Heart right ventricle (tissue), 16 donors: ENCODE data around the gene AGPAT4. TPM values are rescaled to one million over a fixed set of nuclear protein-coding genes. Genes with fewer than 3 reads are reported as not detected.

ENCODE experiments used
- ATAC-seq, 8 donors: fragments of 200-7000 bp; cut with Tn5 transposase; one replicate each; pipeline ENCODE4 v1.9.1; 2020; ENCODE audit warnings: mild to moderate bottlenecking in 8 of 8, moderate library complexity in 8 of 8, moderate number of reproducible peaks in 1 of 8
- DNase-seq, 2 donors: peaks; one replicate each; pipeline ENCODE4 v3.0.0-alpha.2; 2020
- H3K27ac ChIP-seq, 10 donors: fragments of 200-600 bp; sonication (generic) in 2 of 10; one replicate each; pipeline versions ENCODE4 v1.5.0 to v1.8.0; 2020 to 2022; ENCODE audit warnings: mild to moderate bottlenecking in 3 of 10
- H3K27me3 ChIP-seq, 7 donors: fragments of 200-600 bp; one replicate each; pipeline ENCODE4 v1.8.0; 2021 to 2022; ENCODE audit warnings: mild to moderate bottlenecking in 2 of 7
- H3K36me3 ChIP-seq, 9 donors: fragments of 200-600 bp; sonication (generic) in 1 of 9; one replicate each; pipeline versions ENCODE4 v1.5.0 to v1.8.0; 2020 to 2022; ENCODE audit warnings: mild to moderate bottlenecking in 2 of 9
- H3K4me1 ChIP-seq, 9 donors: fragments of 200-600 bp; sonication (generic) in 1 of 9; one replicate each; pipeline versions ENCODE4 v1.5.0 to v1.8.0; 2020 to 2022; ENCODE audit warnings: mild to moderate bottlenecking in 4 of 9
- H3K4me3 ChIP-seq, 10 donors: fragments of 200-600 bp; sonication (generic) in 2 of 10; one replicate each; pipeline versions ENCODE4 v1.5.0 to v1.8.0; 2020 to 2022; ENCODE audit warnings: mild to moderate bottlenecking in 7 of 10, moderate library complexity in 2 of 10
- H3K9me3 ChIP-seq, 11 donors: fragments of 200-600 bp in 10 of 11; sonication (generic) in 2 of 11; one replicate each; pipeline versions ENCODE4 v1.5.0 to v1.8.0; 2013 to 2022; ENCODE audit warnings: mild to moderate bottlenecking in 2 of 11, control low read depth in 1 of 11, moderate library complexity in 1 of 11
- WGBS, 2 donors: extraction: QIAGEN DNeasy Blood & Tissue Kit; methylation state at CpG; one replicate each; pipeline ENCODE4 v1.1.7; 2013; ENCODE audit warnings: inconsistent platforms in 1 of 2; 5-methylcytosine and 5-hydroxymethylcytosine counted together
- intact Hi-C, 10 donors: fragments of 100-400 bp; cut with DNase I; formaldehyde crosslinking; loops; one replicate each; pipeline versions ENCODE4 v1.11.1 to v1.14.2; 2022
- polyA plus RNA-seq, 2 donors: library from polyadenylated mRNA; stranded (reverse); fragments of 200-250 nt; gene quantifications; one replicate each; pipeline ENCODE4 v1.2.3, GENCODE V29; 2013
- total RNA-seq, 10 donors: library from RNA; stranded (reverse); fragmentation: NEBNext Ultra II Directional in 3 of 10; extraction: Animal tissue kit (Norgen Biotek cat#: 25700) in 3 of 10; gene quantifications; one replicate each; pipeline versions ENCODE4 v1.2.1 to v1.2.4, GENCODE V29; 2021 to 2023
- TF ChIP-seq, protein P1 (sequence below), 9 donors: fragments of 200-600 bp; sonication (generic) in 2 of 9; IDR thresholded peaks; one replicate each; pipeline versions ENCODE4 v1.5.0 to v1.8.0; 2021 to 2022; ENCODE audit warnings: antibody characterized with exemption in 9 of 9, mild to moderate bottlenecking in 5 of 9, moderate library complexity in 1 of 9
- donor health status: Arrhythmogenic right ventricular cardiomyopathy.
- donor health status: ischemic (EF 13 %, LVEDD 7.1; RV severe dilation, severe dysfunction).
- donor health status: healthy with polysubstance abuse.
- donor health status: DM: no; HTN: yes; CAD: no.
- donor health status: DM: no; HTN: no; CAD: no.
- donor health status: ischemic (EF 25% LVEDD 6.9; RV normal size, moderate dysfunction).
- donor health status: ischemic (EF 25% LVEDD 5.7; RV mildly dilated, moderate dysfunction).
- donor health status: healthy.
- donor health status: DM: yes; HTN: yes; CAD: no.
- donor health status: Ischemic cardiomyopathy.
- donor health status: ischemic (EF 35%, LVEDD 5.7; RV mildly dilated, moderate dysfunction).
- donor health status: nonischemic (EF 11% LVEDD 7.7; RV severe dilation, severe dysfunction).
- donor health status: DM: yes; HTN: yes; CAD: no.
- donor health status: PGD.
- donor health status: ischemic (EF 29% LVEDD 5.4; RV normal size, mild dysfunction).
- donor health status: nonischemic (EF 23%, LVEDD 6.1; RV moderate dilation, normal function).

Gene AGPAT4
- total and polyA plus RNA-seq, 12 donors: 1.2 to 3.8 (median 1.6) TPM

DNA sequence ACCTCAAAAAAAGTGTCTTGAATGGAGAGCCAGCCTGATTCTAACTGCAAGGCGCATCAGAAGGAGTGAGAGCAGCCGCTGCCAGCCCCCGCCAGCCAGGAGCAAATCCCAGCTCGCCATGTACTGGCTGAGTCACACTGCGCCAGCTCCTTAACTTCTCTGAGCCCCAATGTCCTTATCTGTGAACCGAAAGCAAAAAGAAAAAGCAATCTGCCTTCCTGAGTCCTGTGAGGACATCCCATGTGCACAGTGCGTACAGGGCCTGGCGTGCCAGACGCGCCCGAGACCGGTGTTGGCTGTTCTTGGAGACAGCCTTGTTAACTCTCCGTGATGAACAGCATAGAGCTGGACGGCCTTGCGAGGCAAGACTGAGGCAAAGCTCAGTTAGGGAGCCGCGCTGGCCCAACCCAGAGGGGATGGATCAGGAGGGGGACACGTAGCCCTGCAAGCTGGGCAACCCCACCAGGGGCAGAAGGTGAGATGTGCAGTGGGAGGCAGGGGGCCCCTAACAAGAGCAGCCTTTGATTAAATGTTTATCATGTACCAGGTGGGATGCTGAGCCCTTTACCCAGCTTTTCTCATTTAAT is 122.7 kb downstream of the AGPAT4 start:
- 96 to 97% methylated on average over 18 of the region's 18 CpGs for WGBS, 2 donors
- ATAC-seq: no peak
- Histone ChIP-seq H3K27ac (no peak overlapping the region), H3K4me1 (peaks cover 0 to 6% (median 0%) of the 10 kb centered on the region in 9 donors), H3K9me3 (no peaks in the 10 kb centered on the region), H3K27me3 (no peaks in the 10 kb centered on the region), H3K4me3 (no peak overlapping the region), H3K36me3 (peaks cover 0 to 53% (median 0%) of the 10 kb centered on the region in 9 donors)
- intact Hi-C loops: loop anchor here in 8 of 10 donors (5.0 to 10.0 kb wide), 2 partner anchors 221 to 224 kb away; no protein-coding TSS in a partner anchor
- TF ChIP-seq, protein P1, sequence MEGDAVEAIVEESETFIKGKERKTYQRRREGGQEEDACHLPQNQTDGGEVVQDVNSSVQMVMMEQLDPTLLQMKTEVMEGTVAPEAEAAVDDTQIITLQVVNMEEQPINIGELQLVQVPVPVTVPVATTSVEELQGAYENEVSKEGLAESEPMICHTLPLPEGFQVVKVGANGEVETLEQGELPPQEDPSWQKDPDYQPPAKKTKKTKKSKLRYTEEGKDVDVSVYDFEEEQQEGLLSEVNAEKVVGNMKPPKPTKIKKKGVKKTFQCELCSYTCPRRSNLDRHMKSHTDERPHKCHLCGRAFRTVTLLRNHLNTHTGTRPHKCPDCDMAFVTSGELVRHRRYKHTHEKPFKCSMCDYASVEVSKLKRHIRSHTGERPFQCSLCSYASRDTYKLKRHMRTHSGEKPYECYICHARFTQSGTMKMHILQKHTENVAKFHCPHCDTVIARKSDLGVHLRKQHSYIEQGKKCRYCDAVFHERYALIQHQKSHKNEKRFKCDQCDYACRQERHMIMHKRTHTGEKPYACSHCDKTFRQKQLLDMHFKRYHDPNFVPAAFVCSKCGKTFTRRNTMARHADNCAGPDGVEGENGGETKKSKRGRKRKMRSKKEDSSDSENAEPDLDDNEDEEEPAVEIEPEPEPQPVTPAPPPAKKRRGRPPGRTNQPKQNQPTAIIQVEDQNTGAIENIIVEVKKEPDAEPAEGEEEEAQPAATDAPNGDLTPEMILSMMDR (IDR thresholded peaks at IDR 0.05): no peak
- DNase-seq: no peak

- no peak overlapping the region for H3K27ac ChIP-seq
- H3K9me3 ChIP-seq: no peaks in the 10 kb centered on the region
- no peak overlapping the region for H3K4me3 ChIP-seq
- no peaks in the 10 kb centered on the region for H3K27me3 ChIP-seq
- intact Hi-C loops: loop anchor here in 8 of 10 donors (5.0 to 10.0 kb wide), 2 partner anchors 222 to 224 kb away; no protein-coding TSS in a partner anchor
- 97% methylated on average over 8 of the region's 8 CpGs for WGBS, 2 donors
- ATAC-seq (no peak), DNase-seq (no peak)
- peaks cover 0 to 6% (median 0%) of the 10 kb centered on the region in 9 donors for H3K4me1 ChIP-seq
- H3K36me3 ChIP-seq: peaks cover 0 to 56% (median 0%) of the 10 kb centered on the region in 9 donors
- TF ChIP-seq, protein P1 (IDR thresholded peaks at IDR 0.05): no peak
Measured at GRCh38 chr6:161150566-161150965, 123.3 kb downstream of the AGPAT4 start.

DNA sequence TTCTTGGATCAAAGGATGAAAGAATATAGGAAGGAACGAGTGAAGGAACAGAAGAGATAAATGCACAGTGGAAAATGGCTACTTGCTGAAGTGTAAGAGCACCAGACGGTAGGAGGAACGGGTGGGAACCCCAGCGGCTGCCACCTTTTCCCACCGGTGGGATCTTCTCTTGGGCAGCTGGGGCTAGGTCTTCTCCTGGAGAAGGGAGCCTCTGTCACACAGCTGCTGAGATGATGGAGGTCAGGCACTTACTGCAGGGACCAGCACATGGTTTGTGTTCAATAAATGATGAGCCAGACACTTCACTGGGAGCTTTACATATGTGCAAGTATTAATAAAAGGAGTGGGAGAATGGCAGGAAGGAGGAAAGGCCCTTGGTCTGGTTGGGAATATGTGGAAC is 123.7 kb downstream of the AGPAT4 start:
- intact Hi-C loops: loop anchor here in 8 of 10 donors (5.0 to 10.0 kb wide), 2 partner anchors 222 to 225 kb away; no protein-coding TSS in a partner anchor
- DNase-seq (no peak), ATAC-seq (no peak)
- Histone ChIP-seq H3K4me1 (peaks cover 0 to 6% (median 0%) of the 10 kb centered on the region in 9 donors), H3K4me3 (no peak overlapping the region), H3K27me3 (no peaks in the 10 kb centered on the region), H3K9me3 (no peaks in the 10 kb centered on the region), H3K27ac (no peak overlapping the region), H3K36me3 (peaks cover 0 to 60% (median 0%) of the 10 kb centered on the region in 9 donors)
- TF ChIP-seq, protein P1 (IDR thresholded peaks at IDR 0.05): no peak
- WGBS, 2 donors: 95% methylated on average over 5 of the region's 5 CpGs

DNA sequence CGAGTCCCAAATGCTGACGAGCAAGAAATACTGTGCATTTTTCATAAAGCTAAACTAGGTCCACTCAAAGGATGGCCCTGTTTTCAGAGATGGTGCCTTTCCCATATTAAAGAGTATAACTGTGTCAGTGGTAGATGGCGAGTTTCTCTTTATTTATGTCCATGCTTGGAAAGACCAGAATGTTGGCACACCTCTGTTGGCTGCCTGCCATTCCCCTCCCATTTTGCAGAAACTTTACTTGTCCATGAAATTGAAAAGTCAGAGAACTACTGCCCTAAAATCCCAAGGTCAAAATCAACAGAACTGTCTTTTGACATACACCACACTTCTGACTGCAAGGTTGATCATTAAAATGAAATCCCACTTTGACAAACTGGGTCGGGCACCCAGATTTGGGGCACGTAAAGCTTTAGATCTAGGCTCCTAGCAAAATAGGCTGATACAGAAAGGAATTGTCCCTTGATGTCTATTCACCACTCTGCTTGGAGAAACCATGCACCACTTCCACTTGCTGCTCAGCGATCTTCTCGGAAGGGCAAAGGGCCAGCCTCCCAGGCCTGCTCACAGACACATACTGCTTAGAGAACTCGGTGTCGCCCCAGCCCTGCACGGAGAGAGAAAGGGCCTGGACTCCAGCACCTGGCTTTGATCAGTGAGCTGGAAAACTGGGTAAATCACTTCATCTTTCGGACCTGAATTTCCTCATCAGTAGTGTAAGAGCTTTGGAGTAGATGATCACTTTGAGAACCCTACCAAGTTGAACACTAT is 130.0 kb downstream of the AGPAT4 start:
- 91 to 97% methylated on average over 11 of the region's 11 CpGs for WGBS, 2 donors
- H3K27me3 ChIP-seq: no peaks in the 10 kb centered on the region
- H3K9me3 ChIP-seq: no peaks in the 10 kb centered on the region
- TF ChIP-seq, protein P1 (IDR thresholded peaks at IDR 0.05): no peak
- intact Hi-C loops: loop anchor here in 1 of 10 donors (10.0 kb wide), 1 partner anchor 221 kb away; no protein-coding TSS in a partner anchor
- H3K27ac ChIP-seq: no peak overlapping the region
- H3K4me3 ChIP-seq: no peak overlapping the region
- H3K4me1 ChIP-seq: no peaks in the 10 kb centered on the region
- no peak for ATAC-seq
- DNase-seq: no peak
- peaks cover 0 to 54% (median 0%) of the 10 kb centered on the region in 9 donors for H3K36me3 ChIP-seq
